ENCODE results near the gene DNAJC10. TPM values are rescaled to one million over a fixed set of nuclear protein-coding genes. Genes with fewer than 3 reads are reported as not detected.

Gene DNAJC10
- total and polyA plus RNA-seq, 2 donors (not counting 3 experiments of a cell fraction or from before 2014, with no cell fraction given): 45.1 to 201 TPM

GRCh38 chr2:182784058-182784706 is 68.1 kb downstream of the DNAJC10 start:
- ChIA-PET CTCF (interaction anchor here (1.0 to 4.5 kb wide), 6 partner anchors 12 to 197 kb away, joined by 3 to 49 read pairs (median 10); no protein-coding TSS in a partner anchor), POLR2A (no interaction called here)
- H3K79me2 ChIP-seq (ENCODE audit: control insufficient read depth, insufficient read depth, low read length): no peaks in the 10 kb centered on the region
- intact Hi-C loops (cut with micrococcal nuclease): loop anchor here (1.0 kb wide), 1 partner anchor 196 kb away; no protein-coding TSS in a partner anchor
- H3K4me2 ChIP-seq (ENCODE audit: insufficient read depth, low read length): no peak overlapping the region
- H3K4me1 ChIP-seq (ENCODE audit: control insufficient read depth, extremely low read depth, insufficient read depth, low read length): peaks cover 2% of the 10 kb centered on the region
- H3K27me3 ChIP-seq (ENCODE audit: control insufficient read depth in 2 of 2, insufficient read depth in 2 of 2, low read length in 2 of 2): no peaks in the 10 kb centered on the region
- dilution Hi-C loops (cut with MboI; ENCODE audit: extremely low pct_ligation_motif_present, low sequenced_read_pairs): no loop called here
- no peak overlapping the region for H3K4me3 ChIP-seq (replicated peaks in 1 of 3; ENCODE audit: insufficient read depth in 1 of 3, low read depth in 1 of 3, low read length in 3 of 3)
- H4K20me1 ChIP-seq (replicated peaks; ENCODE audit: control insufficient read depth, extremely low read depth, insufficient read depth, low read length): no peaks in the 10 kb centered on the region
- DNase-seq (ENCODE audit: low read depth, low spot score): no peak
- no peaks in the 10 kb centered on the region for H3K9me3 ChIP-seq (replicated peaks; ENCODE audit: control insufficient read depth, insufficient read depth, low read length)
- no peak for FAIRE-seq
- no peak overlapping the region for H2AFZ ChIP-seq (ENCODE audit: low read depth, low read length)
- BruUV-seq (replicated peaks): no TSS peak
- H3K9me1 ChIP-seq (replicated peaks; ENCODE audit: control insufficient read depth, extremely low read depth, insufficient read depth, low read length): no peaks in the 10 kb centered on the region
- no peak for TF ChIP-seq GATA2 (IDR thresholded peaks at IDR 0.05; ENCODE audit: insufficient read depth, insufficient read length, low read depth, low read length)
- no peak for TF ChIP-seq CTCF (IDR thresholded peaks at IDR 0.05; ENCODE audit: extremely low read depth in 1 of 2, insufficient read depth in 1 of 2, low read depth in 1 of 2, low read length in 2 of 2)
- TF ChIP-seq MAX (IDR thresholded peaks at IDR 0.05; ENCODE audit: insufficient read depth, insufficient read length): no peak
- no peak for TF ChIP-seq FOS (IDR thresholded peaks at IDR 0.05; ENCODE audit: borderline replicate concordance, insufficient read depth, low read length)
- no peak for TF ChIP-seq POLR2A (IDR thresholded peaks at IDR 0.05; ENCODE audit: low read depth, low read length)
- no peak overlapping the region for H3K27ac ChIP-seq (ENCODE audit: insufficient read depth, low read depth, low read length)
- H3K9ac ChIP-seq (replicated peaks; ENCODE audit: extremely low read depth, insufficient read depth, low read length): no peak overlapping the region
- peaks cover 0 to 2% of the 10 kb centered on the region in 2 experiments for H3K36me3 ChIP-seq (ENCODE audit: control insufficient read depth in 2 of 2, extremely low read depth in 1 of 2, insufficient read depth in 2 of 2, low read length in 2 of 2)
